Neural cell (in vitro differentiated cells): ENCODE data around the gene OVCA2.

ENCODE experiments used
- EP300 ChIP-seq: fragments of 450-650 bp; conservative IDR thresholded peaks from 2 replicates; pipeline ENCODE4 v1.6.1; 2014; ENCODE audit warnings: antibody characterized with exemption, mild to moderate bottlenecking, moderate library complexity; ENCODE audit not compliant: poor library complexity, severe bottlenecking
- EZH2 ChIP-seq: fragments of 200-600, 300-800 bp; shearing (Covaris generic), sonication (generic); IDR thresholded peaks from 2 replicates; pipeline ENCODE4 v1.6.1; 2014; ENCODE audit warnings: antibody characterized with exemption, low read length, borderline replicate concordance, mild to moderate bottlenecking; ENCODE audit not compliant: insufficient read depth, poor library complexity, severe bottlenecking
- RAD21 ChIP-seq: fragments of 450-650 bp; conservative IDR thresholded peaks from 2 replicates; pipeline ENCODE4 v1.6.1; 2014; ENCODE audit warnings: antibody characterized with exemption, mild to moderate bottlenecking, moderate library complexity
- TAF1 ChIP-seq: IDR thresholded peaks from 2 replicates; pipeline ENCODE4 v1.6.1; 2012; ENCODE audit warnings: low read depth
- TF ChIP-seq, protein P1 (sequence below): IDR thresholded peaks from 2 replicates; pipeline ENCODE4 v1.6.1; 2012; ENCODE audit warnings: borderline replicate concordance
- TF ChIP-seq, protein P2 (sequence below): fragments of 450-650 bp; IDR thresholded peaks from 2 replicates; pipeline ENCODE4 v1.5.1; 2014; ENCODE audit warnings: antibody characterized with exemption, mild to moderate bottlenecking, moderate library complexity; ENCODE audit not compliant: poor library complexity, severe bottlenecking

DNA sequence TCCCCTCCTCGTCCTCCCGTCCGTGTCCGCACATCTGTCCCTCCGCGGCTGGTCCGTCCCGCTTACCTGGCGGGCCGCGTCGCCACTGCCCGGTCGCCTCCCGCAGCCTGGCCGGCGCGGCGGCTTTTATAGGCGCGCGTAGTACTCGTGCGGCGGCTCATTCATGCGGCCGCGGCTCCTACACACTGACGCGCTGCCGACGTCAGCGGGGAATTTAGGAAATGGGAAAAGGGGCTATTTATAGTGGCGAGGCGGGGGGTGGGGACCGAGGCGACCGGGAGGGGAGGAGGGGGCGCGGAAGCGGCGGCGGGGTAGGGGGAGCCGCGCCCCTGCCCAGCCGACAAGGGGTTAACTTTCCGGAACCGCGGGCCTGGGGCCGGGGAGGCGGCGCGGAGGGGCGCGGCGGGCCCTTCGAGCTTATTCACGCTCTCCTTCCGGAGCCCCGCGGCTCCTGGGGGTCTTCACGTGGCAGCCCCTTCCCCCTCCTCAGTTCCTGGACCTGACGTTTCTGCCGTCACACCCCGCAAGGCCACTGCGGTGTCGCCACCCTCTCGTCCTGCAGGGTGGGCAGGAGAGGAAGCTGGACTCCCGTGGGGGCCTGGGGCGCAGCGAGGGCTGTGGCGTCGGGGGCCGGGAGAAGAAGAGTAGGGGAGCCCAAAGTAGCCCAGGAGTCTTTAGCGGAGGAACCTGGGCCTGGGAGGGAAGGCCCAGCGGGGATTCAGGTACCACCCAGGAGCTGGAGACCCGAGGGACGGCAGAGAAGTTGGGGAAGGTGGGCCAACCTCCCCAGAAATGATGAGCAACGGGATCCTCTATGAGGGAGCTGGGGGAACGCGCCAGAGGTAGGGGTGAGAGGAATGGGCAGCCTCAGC lies 9.5 kb downstream of the OVCA2 start:
- TF ChIP-seq EZH2 (no peak), RAD21 (no peak), TAF1 (no peak), EP300 (no peak)
- TF ChIP-seq, protein P1, sequence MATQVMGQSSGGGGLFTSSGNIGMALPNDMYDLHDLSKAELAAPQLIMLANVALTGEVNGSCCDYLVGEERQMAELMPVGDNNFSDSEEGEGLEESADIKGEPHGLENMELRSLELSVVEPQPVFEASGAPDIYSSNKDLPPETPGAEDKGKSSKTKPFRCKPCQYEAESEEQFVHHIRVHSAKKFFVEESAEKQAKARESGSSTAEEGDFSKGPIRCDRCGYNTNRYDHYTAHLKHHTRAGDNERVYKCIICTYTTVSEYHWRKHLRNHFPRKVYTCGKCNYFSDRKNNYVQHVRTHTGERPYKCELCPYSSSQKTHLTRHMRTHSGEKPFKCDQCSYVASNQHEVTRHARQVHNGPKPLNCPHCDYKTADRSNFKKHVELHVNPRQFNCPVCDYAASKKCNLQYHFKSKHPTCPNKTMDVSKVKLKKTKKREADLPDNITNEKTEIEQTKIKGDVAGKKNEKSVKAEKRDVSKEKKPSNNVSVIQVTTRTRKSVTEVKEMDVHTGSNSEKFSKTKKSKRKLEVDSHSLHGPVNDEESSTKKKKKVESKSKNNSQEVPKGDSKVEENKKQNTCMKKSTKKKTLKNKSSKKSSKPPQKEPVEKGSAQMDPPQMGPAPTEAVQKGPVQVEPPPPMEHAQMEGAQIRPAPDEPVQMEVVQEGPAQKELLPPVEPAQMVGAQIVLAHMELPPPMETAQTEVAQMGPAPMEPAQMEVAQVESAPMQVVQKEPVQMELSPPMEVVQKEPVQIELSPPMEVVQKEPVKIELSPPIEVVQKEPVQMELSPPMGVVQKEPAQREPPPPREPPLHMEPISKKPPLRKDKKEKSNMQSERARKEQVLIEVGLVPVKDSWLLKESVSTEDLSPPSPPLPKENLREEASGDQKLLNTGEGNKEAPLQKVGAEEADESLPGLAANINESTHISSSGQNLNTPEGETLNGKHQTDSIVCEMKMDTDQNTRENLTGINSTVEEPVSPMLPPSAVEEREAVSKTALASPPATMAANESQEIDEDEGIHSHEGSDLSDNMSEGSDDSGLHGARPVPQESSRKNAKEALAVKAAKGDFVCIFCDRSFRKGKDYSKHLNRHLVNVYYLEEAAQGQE: no peak
- TF ChIP-seq, protein P2, sequence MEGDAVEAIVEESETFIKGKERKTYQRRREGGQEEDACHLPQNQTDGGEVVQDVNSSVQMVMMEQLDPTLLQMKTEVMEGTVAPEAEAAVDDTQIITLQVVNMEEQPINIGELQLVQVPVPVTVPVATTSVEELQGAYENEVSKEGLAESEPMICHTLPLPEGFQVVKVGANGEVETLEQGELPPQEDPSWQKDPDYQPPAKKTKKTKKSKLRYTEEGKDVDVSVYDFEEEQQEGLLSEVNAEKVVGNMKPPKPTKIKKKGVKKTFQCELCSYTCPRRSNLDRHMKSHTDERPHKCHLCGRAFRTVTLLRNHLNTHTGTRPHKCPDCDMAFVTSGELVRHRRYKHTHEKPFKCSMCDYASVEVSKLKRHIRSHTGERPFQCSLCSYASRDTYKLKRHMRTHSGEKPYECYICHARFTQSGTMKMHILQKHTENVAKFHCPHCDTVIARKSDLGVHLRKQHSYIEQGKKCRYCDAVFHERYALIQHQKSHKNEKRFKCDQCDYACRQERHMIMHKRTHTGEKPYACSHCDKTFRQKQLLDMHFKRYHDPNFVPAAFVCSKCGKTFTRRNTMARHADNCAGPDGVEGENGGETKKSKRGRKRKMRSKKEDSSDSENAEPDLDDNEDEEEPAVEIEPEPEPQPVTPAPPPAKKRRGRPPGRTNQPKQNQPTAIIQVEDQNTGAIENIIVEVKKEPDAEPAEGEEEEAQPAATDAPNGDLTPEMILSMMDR: no peak
